Measurements from ENCODE around the gene BCAN. TPM values are rescaled to one million over a fixed set of nuclear protein-coding genes. Genes with fewer than 3 reads are reported as not detected.

The BCAN gene
- total and polyA plus RNA-seq, 2 experiments from 2014 or later, result 2.3 to 5.5 TPM

DNA sequence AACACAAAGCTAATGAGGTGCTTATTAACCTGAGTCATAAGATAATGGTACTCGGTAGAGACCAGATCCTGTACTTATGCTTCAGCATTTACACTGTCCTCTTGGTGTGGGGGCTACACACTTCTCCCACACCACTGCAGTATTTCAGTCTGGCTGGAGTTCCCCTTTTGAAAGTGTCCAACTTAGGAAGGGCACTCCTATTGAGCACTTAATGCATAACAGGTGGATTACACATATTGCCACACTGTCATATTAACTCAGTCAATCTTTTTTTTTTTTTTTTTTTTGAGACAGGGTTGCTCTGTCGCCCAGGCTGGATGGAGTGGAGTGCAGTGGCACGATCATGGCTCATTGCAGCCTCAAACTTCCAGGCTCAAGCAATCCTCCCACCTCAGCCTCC is 42.1 kb upstream of the BCAN start:
- H3K79me2 ChIP-seq (replicated peaks; ENCODE audit: insufficient read depth), result peaks cover 27% of the 10 kb centered on the region
- peaks cover 13% of the 10 kb centered on the region for H3K4me1 Mint-ChIP-seq
- peaks cover 47% of the 10 kb centered on the region for H3K36me3 Mint-ChIP-seq (ENCODE audit: low read depth)
- no peaks in the 10 kb centered on the region for H3K9me3 Mint-ChIP-seq
- H3K4me3 Mint-ChIP-seq, result peak overlapping the region; percentile 97; the same call in 2 of the 3 replicates
- H3K27me3 Mint-ChIP-seq (ENCODE audit: insufficient read depth, low read depth, poor library complexity), result peaks cover 10% of the 10 kb centered on the region
- peaks cover 23% of the 10 kb centered on the region for H3K36me3 ChIP-seq (ENCODE audit: insufficient read depth)
- H4K20me1 ChIP-seq (replicated peaks; ENCODE audit: insufficient read depth), result peaks cover 13% of the 10 kb centered on the region
- no peak for DNase-seq (ENCODE audit: low spot score)
- no peaks in the 10 kb centered on the region for H3K9me2 ChIP-seq (ENCODE audit: insufficient read depth)
- H3K27ac Mint-ChIP-seq, result no peak overlapping the region
- H2AFZ ChIP-seq, result no peak overlapping the region
- H3K4me3 ChIP-seq, result no peak overlapping the region; the same call in 1 of the 2 replicates
- H3K4me2 ChIP-seq, result peak overlapping the region; percentile 80
- H3K4me1 ChIP-seq (ENCODE audit: insufficient read depth), result no peaks in the 10 kb centered on the region; the same call in 1 of the 2 replicates
- no peaks in the 10 kb centered on the region for H3K27me3 ChIP-seq (ENCODE audit: insufficient read depth)
- H3K27ac ChIP-seq (ENCODE audit: low read depth), result no peak overlapping the region
- H3F3A ChIP-seq (replicated peaks; ENCODE audit: low read depth), result peaks cover 50% of the 10 kb centered on the region
- ATAC-seq, result no peak
- TF ChIP-seq CTCF (conservative IDR thresholded peaks at IDR 0.05; ENCODE audit: low read depth in 2 of 2) (no peak), EZH2 (IDR thresholded peaks at IDR 0.05; ENCODE audit: low read depth, unreplicated experiment) (no peak), REST (IDR thresholded peaks at IDR 0.05; ENCODE audit: unreplicated experiment) (no peak), STAT1 (IDR thresholded peaks at IDR 0.05; ENCODE audit: unreplicated experiment) (no peak), NANOG (IDR thresholded peaks at IDR 0.05; ENCODE audit: borderline replicate concordance) (no peak), ZNF114 (CRISPR knock-in tag; IDR thresholded peaks at IDR 0.05) (no peak), JUNB (IDR thresholded peaks at IDR 0.05; ENCODE audit: unreplicated experiment) (no peak), CREB1 (CRISPR knock-in tag; IDR thresholded peaks at IDR 0.05; ENCODE audit: low read depth) (no peak), EZH2phosphoT487 (IDR thresholded peaks at IDR 0.05; ENCODE audit: unreplicated experiment) (no peak)
- TF ChIP-seq, protein P1, sequence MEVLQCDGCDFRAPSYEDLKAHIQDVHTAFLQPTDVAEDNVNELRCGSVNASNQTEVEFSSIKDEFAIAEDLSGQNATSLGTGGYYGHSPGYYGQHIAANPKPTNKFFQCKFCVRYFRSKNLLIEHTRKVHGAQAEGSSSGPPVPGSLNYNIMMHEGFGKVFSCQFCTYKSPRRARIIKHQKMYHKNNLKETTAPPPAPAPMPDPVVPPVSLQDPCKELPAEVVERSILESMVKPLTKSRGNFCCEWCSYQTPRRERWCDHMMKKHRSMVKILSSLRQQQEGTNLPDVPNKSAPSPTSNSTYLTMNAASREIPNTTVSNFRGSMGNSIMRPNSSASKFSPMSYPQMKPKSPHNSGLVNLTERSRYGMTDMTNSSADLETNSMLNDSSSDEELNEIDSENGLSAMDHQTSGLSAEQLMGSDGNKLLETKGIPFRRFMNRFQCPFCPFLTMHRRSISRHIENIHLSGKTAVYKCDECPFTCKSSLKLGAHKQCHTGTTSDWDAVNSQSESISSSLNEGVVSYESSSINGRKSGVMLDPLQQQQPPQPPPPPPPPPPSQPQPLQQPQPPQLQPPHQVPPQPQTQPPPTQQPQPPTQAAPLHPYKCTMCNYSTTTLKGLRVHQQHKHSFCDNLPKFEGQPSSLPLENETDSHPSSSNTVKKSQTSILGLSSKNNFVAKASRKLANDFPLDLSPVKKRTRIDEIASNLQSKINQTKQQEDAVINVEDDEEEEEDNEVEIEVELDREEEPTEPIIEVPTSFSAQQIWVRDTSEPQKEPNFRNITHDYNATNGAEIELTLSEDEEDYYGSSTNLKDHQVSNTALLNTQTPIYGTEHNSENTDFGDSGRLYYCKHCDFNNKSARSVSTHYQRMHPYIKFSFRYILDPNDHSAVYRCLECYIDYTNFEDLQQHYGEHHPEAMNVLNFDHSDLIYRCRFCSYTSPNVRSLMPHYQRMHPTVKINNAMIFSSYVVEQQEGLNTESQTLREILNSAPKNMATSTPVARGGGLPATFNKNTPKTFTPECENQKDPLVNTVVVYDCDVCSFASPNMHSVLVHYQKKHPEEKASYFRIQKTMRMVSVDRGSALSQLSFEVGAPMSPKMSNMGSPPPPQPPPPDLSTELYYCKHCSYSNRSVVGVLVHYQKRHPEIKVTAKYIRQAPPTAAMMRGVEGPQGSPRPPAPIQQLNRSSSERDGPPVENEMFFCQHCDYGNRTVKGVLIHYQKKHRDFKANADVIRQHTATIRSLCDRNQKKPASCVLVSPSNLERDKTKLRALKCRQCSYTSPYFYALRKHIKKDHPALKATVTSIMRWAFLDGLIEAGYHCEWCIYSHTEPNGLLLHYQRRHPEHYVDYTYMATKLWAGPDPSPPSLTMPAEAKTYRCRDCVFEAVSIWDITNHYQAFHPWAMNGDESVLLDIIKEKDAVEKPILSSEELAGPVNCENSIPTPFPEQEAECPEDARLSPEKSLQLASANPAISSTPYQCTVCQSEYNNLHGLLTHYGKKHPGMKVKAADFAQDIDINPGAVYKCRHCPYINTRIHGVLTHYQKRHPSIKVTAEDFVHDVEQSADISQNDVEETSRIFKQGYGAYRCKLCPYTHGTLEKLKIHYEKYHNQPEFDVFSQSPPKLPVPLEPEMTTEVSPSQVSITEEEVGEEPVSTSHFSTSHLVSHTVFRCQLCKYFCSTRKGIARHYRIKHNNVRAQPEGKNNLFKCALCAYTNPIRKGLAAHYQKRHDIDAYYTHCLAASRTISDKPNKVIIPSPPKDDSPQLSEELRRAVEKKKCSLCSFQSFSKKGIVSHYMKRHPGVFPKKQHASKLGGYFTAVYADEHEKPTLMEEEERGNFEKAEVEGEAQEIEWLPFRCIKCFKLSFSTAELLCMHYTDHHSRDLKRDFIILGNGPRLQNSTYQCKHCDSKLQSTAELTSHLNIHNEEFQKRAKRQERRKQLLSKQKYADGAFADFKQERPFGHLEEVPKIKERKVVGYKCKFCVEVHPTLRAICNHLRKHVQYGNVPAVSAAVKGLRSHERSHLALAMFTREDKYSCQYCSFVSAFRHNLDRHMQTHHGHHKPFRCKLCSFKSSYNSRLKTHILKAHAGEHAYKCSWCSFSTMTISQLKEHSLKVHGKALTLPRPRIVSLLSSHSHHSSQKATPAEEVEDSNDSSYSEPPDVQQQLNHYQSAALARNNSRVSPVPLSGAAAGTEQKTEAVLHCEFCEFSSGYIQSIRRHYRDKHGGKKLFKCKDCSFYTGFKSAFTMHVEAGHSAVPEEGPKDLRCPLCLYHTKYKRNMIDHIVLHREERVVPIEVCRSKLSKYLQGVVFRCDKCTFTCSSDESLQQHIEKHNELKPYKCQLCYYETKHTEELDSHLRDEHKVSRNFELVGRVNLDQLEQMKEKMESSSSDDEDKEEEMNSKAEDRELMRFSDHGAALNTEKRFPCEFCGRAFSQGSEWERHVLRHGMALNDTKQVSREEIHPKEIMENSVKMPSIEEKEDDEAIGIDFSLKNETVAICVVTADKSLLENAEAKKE (CRISPR knock-in tag; IDR thresholded peaks at IDR 0.05), result no peak
- TF ChIP-seq, protein P2, sequence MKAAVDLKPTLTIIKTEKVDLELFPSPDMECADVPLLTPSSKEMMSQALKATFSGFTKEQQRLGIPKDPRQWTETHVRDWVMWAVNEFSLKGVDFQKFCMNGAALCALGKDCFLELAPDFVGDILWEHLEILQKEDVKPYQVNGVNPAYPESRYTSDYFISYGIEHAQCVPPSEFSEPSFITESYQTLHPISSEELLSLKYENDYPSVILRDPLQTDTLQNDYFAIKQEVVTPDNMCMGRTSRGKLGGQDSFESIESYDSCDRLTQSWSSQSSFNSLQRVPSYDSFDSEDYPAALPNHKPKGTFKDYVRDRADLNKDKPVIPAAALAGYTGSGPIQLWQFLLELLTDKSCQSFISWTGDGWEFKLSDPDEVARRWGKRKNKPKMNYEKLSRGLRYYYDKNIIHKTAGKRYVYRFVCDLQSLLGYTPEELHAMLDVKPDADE (IDR thresholded peaks at IDR 0.05), result no peak

Measured in GM23338 (cell line).